IPS-11a (cell line): ENCODE data around the gene TMEM131L.
"Not testable (repeated sequence)": the region's sequence is repeated elsewhere in the genome, so short reads cannot be mapped to it uniquely, and the experiment has no call there.

Experiments used
- H3K4me3 ChIP-seq: one replicate; pipeline ENCODE4 v1.5.1; 2013; ENCODE audit warnings: low read depth, low read length, control low read depth

Gene TMEM131L

GRCh38 chr4:153466081-153466948, at the start of gene TMEM131L:
TSS of gene TMEM131L (plus strand) at chr4:153466360. CDS start at chr4:153466398, 38 bp downstream.
- peak within 1 kb of the TSS; percentile 81 for H3K4me3 ChIP-seq

GRCh38 chr4:153416456-153416855, 49.7 kb upstream of the TMEM131L start:
- H3K4me3 ChIP-seq = not testable (repeated sequence)

- no peak overlapping the region for H3K4me3 ChIP-seq
Observed at GRCh38 chr4:153418121-153418520, 48.0 kb upstream of the TMEM131L start.

DNA sequence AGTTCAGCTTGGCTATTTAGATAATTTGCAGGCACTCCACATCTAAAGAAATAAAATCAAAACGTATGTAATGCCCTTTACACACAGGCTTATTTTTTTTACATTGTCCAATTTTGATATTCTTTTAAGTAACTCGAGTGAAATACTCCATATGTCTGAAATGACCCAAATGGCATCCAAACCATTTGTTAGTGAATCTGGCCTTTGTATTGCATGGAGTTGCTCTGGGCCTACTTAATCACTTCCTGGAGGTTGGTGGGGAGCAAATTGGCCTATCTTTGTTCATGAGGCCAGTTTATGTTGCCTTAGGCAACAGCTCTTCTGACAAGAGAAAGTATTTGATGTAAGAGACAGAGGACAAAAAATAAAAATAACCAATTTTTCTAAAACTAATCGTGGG, 47.6 kb upstream of the TMEM131L start:
- H3K4me3 ChIP-seq = no peak overlapping the region

GRCh38 chr4:153419029-153419428, 47.1 kb upstream of the TMEM131L start:
- no peak overlapping the region for H3K4me3 ChIP-seq

DNA sequence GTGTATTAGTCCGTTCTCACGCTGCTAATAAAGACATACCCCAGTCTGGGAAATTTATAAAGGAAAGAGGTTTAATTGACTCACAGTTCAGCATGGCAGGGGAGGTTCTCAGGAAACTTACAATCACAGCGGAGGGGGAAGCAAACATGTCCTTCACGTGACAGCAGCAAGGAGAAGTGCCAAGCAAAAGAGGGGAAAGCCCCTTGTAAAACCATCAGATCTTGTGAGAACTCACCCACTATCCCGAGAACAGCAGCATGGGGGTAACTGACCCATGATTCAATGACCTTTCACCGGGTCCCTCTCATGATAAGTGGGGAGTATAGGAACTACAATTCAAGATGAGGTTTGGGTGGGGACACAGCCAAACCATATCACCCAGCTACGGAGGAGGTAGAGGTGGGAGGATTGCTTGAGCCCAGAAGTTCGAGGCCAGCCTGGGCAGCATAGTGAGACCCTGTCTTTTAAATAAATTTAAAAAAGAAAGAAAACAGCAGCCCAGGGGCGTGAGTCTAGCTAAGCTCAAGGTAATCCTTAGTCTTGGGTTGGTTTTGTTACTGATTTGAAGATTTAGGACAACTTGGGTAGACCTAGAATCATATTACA, 46.4 kb upstream of the TMEM131L start:
- H3K4me3 ChIP-seq = no peak overlapping the region

DNA sequence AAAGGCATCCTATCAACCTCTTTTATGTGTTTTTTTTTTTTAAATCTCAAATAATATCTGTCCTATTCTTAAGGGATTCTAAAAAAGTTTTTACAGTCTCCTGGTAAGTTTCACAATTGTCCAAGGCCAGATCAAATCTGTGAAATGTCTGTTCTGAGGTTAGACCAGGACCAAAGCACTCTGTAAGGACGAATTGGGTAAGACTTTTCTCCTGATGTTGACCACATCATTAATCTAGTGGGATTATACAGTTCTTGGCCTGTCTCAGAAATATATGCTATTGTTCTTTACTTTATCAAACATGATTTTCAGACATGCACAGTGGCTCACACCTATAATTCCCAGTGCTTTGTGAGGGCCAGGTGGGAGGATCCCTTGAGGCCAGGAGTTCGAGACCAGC, 45.8 kb upstream of the TMEM131L start:
- H3K4me3 ChIP-seq = no peak overlapping the region

DNA sequence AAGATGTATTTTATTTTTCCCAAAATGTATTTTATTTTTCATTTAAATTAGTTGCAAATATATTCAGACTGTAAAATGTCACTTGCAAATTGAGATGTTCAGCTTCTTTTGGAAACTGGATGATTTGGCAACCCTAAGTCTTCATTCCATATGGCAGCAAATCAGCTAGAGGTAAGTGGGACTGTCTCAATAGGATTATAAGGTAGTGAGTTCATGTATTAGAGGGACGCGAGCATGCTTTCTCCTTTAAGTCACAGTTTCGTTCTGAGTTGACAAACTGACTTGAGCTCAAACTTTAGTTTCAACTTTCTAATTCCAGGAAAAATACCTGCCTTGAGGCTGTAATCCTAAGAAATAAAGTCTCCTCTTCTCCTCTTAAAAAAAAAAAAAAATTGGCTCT, 44.2 kb upstream of the TMEM131L start:
- no peak overlapping the region for H3K4me3 ChIP-seq

GRCh38 chr4:153426207-153426885, 39.8 kb upstream of the TMEM131L start:
- no peak overlapping the region for H3K4me3 ChIP-seq

DNA sequence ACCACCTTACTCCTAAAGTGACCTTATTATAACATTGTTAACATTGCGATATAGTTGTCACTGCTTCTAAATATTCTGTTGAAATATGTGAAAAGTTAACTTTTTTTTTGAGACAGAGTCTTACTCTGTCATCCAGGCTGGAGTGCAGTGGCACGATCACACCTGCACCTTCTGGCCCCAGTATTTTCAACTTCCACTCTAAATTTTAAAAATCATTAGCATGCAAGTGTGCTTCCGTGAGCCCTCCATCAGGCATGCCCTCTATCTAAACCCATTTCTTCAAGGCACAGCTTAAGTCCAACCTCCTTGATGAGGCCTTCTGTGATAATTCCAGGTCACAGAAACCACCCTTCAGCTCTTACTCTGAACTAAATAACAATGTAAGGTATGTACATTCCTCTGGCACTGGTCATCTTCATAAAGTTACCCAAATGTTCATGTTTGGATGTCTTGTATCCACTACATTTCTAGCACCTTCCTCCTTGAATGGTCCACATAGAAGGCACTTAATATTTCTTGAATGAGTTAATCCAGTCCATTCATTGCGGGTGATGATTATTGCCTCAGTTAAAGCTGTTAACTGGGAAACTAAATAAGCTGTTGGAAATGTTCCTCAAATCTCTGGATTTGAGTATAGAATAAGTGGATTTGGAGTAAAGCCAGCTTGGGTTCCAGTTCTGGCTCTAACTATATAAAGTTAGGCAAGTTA, 38.6 kb upstream of the TMEM131L start:
- H3K4me3 ChIP-seq = no peak overlapping the region

DNA sequence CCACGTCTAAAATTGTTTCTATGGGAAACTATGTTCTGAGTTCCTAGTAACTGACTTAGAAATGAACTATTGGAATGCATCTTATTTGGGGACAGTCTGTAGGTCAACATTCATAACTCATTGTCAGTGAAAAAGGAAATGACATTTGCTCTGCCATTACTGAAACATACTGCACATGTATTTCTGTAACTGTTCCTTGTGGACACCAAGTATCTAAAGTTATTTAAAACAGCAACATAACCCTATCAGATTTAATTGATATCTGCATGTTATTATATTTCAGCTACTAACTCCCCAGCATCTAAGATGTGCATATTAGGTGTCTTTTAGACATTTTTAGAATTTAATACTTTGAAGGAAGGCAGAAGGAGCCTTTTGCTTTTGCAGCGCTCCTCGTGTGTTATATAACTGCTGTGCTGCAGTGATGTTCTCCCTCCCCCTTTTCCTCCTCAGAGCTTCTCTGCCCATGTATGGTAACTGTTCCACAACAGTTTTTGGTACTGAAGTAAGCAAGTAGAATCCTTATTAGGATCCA, 37.2 kb upstream of the TMEM131L start:
- H3K4me3 ChIP-seq = no peak overlapping the region

- H3K4me3 ChIP-seq = no peak overlapping the region
Observed at GRCh38 chr4:153432965-153433753, 33.0 kb upstream of the TMEM131L start.

GRCh38 chr4:153433754-153434105, 32.4 kb upstream of the TMEM131L start:
- H3K4me3 ChIP-seq = no peak overlapping the region

- no peak overlapping the region for H3K4me3 ChIP-seq
Observed at GRCh38 chr4:153434190-153434589, 32.0 kb upstream of the TMEM131L start.

GRCh38 chr4:153438916-153439756, 27.0 kb upstream of the TMEM131L start:
- H3K4me3 ChIP-seq = no peak overlapping the region

GRCh38 chr4:153439831-153440230, 26.3 kb upstream of the TMEM131L start:
- no peak overlapping the region for H3K4me3 ChIP-seq

GRCh38 chr4:153440475-153440874, 25.7 kb upstream of the TMEM131L start:
- H3K4me3 ChIP-seq = no peak overlapping the region

- H3K4me3 ChIP-seq = no peak overlapping the region
Observed at GRCh38 chr4:153447175-153447905, 18.8 kb upstream of the TMEM131L start.
